Keratinocyte (primary cell): Measurements from ENCODE around the gene TTC4. TPM values are rescaled to one million over a fixed set of nuclear protein-coding genes. Genes with fewer than 3 reads are reported as not detected.

Source experiments
- DNase-seq: peaks from one replicate; pipeline ENCODE4 v3.0.0-alpha.2; 2011; ENCODE audit warnings: low read depth, missing footprints, low spot score
- FAIRE-seq: peaks from 2 replicates; lab custom pipeline; 2011; peaks lifted over from hg19 to GRCh38; lab: Jason Lieb, UNC
- H2AFZ ChIP-seq: 2 replicates; pipeline ENCODE4 v1.6.0; 2012; ENCODE audit warnings: low read length, control low read depth, inconsistent platforms; ENCODE audit not compliant: control insufficient read depth
- H3K27ac ChIP-seq: 2 replicates; pipeline ENCODE4 v1.5.1; 2011; ENCODE audit warnings: low read length; ENCODE audit not compliant: control insufficient read depth, insufficient read depth
- H3K27me3 ChIP-seq: 3 replicates; pipeline ENCODE4 v1.6.0; 2011; ENCODE audit warnings: low read length; ENCODE audit not compliant: control insufficient read depth, insufficient read depth; ENCODE audit errors: extremely low read depth
- H3K36me3 ChIP-seq, 2 experiments: 2 replicates in 1 of 2; 3 replicates in 1 of 2; pipeline ENCODE4 v1.5.1; 2011; ENCODE audit warnings: low read length in 2 of 2, mild to moderate bottlenecking in 1 of 2; ENCODE audit not compliant: control insufficient read depth in 2 of 2, insufficient read depth in 2 of 2; ENCODE audit errors: extremely low read depth in 1 of 2
- H3K4me1 ChIP-seq: 3 replicates; pipeline ENCODE4 v1.5.1; 2011; ENCODE audit warnings: low read length; ENCODE audit not compliant: control insufficient read depth, insufficient read depth; ENCODE audit errors: extremely low read depth
- H3K4me2 ChIP-seq: 3 replicates; pipeline ENCODE4 v1.6.0; 2011; ENCODE audit warnings: low read depth, low read length; ENCODE audit not compliant: control insufficient read depth, insufficient read depth; ENCODE audit errors: extremely low read depth
- H3K4me3 ChIP-seq, 3 experiments: fragments of 200-600 bp in 1 of 3; sonication (generic) in 1 of 3; 2 replicates in 2 of 3; 3 replicates in 1 of 3; pipeline ENCODE4 v1.5.1; 2011 to 2016; ENCODE audit warnings: low read length in 3 of 3, mild to moderate bottlenecking in 3 of 3, control low read depth in 2 of 3, inconsistent platforms in 1 of 3, low read depth in 1 of 3, mixed read lengths in 1 of 3, mixed run types in 1 of 3, moderate library complexity in 1 of 3; ENCODE audit not compliant: control insufficient read depth in 2 of 3, insufficient read depth in 2 of 3; ENCODE audit errors: extremely low read depth in 1 of 3
- H3K79me2 ChIP-seq: 2 replicates; pipeline ENCODE4 v1.6.0; 2012; ENCODE audit warnings: low read length; ENCODE audit not compliant: control insufficient read depth, insufficient read depth
- H3K9ac ChIP-seq: 3 replicates; pipeline ENCODE4 v1.6.0; 2011; ENCODE audit warnings: low read length; ENCODE audit not compliant: control insufficient read depth, insufficient read depth; ENCODE audit errors: extremely low read depth
- H3K9me1 ChIP-seq: 3 replicates; pipeline ENCODE4 v1.6.0; 2011; ENCODE audit warnings: low read length; ENCODE audit not compliant: control insufficient read depth, insufficient read depth; ENCODE audit errors: extremely low read depth
- H3K9me3 ChIP-seq: 2 replicates; pipeline ENCODE4 v1.5.1; 2012; ENCODE audit warnings: low read depth, low read length; ENCODE audit not compliant: control insufficient read depth
- H4K20me1 ChIP-seq: 3 replicates; pipeline ENCODE4 v1.6.0; 2011; ENCODE audit warnings: low read length; ENCODE audit not compliant: control insufficient read depth, insufficient read depth; ENCODE audit errors: extremely low read depth
- EZH2 ChIP-seq: IDR thresholded peaks from one replicate; pipeline ENCODE4 v1.6.1; 2012; ENCODE audit warnings: inconsistent platforms, mild to moderate bottlenecking, low read length, moderate library complexity
- dilution Hi-C: fragments of 300-500 bp; cut with MboI; formaldehyde crosslinking; loops from one replicate; pipeline ENCODE4 v1.7.0; 2020; ENCODE audit warnings: low sequenced_read_pairs; ENCODE audit not compliant: extremely low pct_ligation_motif_present
- polyA plus RNA-seq, 5 experiments: library from polyadenylated mRNA; depleted of rRNA in 3 of 5; stranded (reverse) in 3 of 5; stranded (forward) in 1 of 5; unstranded in 1 of 5; fragments of >200 nt; gene quantifications; 1 replicate in 1 of 5; 2 replicates in 3 of 5; 3 replicates in 1 of 5; pipeline versions ENCODE4 v1.2.1 to v1.2.3, GENCODE V29; 2011 to 2012; ENCODE audit warnings: missing spikeins in 2 of 5, low read depth in 1 of 5, low replicate concordance in 1 of 5
- TF ChIP-seq, protein P1 (sequence below), 3 experiments: IDR thresholded peaks in 1 of 3; conservative IDR thresholded peaks in 1 of 3; optimal IDR thresholded peaks in 1 of 3; 2 replicates in 2 of 3; 3 replicates in 1 of 3; pipeline versions ENCODE3 to v1.5.1; 2011; ENCODE audit warnings: low read length in 3 of 3, mild to moderate bottlenecking in 3 of 3, moderate library complexity in 2 of 3, control low read depth in 1 of 3, inconsistent platforms in 1 of 3; ENCODE audit not compliant: insufficient read depth in 2 of 3; ENCODE audit errors: extremely low read depth in 1 of 3

Gene TTC4
- polyA plus RNA-seq, 1 donor (not counting 4 experiments of a cell fraction or from before 2014, with no cell fraction given), result 40.3 TPM

- FAIRE-seq (no peak), DNase-seq (no peak)
- TF ChIP-seq, protein P1, sequence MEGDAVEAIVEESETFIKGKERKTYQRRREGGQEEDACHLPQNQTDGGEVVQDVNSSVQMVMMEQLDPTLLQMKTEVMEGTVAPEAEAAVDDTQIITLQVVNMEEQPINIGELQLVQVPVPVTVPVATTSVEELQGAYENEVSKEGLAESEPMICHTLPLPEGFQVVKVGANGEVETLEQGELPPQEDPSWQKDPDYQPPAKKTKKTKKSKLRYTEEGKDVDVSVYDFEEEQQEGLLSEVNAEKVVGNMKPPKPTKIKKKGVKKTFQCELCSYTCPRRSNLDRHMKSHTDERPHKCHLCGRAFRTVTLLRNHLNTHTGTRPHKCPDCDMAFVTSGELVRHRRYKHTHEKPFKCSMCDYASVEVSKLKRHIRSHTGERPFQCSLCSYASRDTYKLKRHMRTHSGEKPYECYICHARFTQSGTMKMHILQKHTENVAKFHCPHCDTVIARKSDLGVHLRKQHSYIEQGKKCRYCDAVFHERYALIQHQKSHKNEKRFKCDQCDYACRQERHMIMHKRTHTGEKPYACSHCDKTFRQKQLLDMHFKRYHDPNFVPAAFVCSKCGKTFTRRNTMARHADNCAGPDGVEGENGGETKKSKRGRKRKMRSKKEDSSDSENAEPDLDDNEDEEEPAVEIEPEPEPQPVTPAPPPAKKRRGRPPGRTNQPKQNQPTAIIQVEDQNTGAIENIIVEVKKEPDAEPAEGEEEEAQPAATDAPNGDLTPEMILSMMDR (optimal IDR thresholded peaks at IDR 0.05 in 1 of 3, IDR thresholded peaks at IDR 0.05 in 1 of 3, conservative IDR thresholded peaks at IDR 0.05 in 1 of 3; ENCODE audit: extremely low read depth in 1 of 3, insufficient read depth in 2 of 3, low read length in 3 of 3), result no peak
- TF ChIP-seq EZH2, result no peak
- dilution Hi-C loops, result no loop called here
- H3K9me3 ChIP-seq, result no peaks in the 10 kb centered on the region
- H4K20me1 ChIP-seq, result no peaks in the 10 kb centered on the region
- peaks cover 6% of the 10 kb centered on the region for H3K4me1 ChIP-seq
- H3K9ac ChIP-seq, result no peak overlapping the region
- H3K4me3 ChIP-seq, result no peak overlapping the region
- peaks cover 5% of the 10 kb centered on the region for H3K79me2 ChIP-seq
- H3K27ac ChIP-seq, result no peak overlapping the region
- no peaks in the 10 kb centered on the region for H3K27me3 ChIP-seq
- no peaks in the 10 kb centered on the region for H3K9me1 ChIP-seq
- H3K4me2 ChIP-seq, result no peak overlapping the region
- H2AFZ ChIP-seq, result no peak overlapping the region
- no peaks in the 10 kb centered on the region for H3K36me3 ChIP-seq
Measured at GRCh38 chr1:54711536-54711935, 4.1 kb upstream of the TTC4 start.

DNA sequence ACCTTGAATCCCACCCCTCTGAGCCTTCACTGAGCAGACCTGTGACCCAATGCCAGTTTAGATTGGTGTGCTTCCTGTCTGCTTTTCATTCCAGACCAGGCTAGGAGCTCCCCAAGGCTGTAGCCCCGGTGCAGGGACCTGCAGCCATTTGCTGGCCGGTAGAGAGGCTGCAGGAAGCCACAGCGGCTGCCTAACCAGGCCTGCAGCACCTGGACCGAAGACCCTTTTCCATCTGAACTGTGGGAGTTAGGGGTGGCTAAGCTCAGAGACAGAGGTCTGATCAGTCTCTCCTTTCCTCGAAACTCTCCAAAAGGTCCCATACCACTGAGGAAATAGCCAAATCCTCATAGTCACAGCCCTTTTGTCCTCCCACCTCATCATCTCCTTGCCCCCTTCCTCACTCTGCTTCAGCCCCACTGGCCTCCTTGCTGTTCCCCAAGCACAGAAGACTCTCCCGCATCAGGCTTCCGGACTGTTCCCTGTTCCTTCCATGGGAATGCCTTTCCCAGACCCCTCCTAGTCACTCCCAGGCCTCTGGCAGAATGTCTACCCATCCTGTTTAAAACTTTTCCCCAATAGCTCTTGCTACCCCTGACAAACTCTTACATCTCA is 674 bp upstream of the TTC4 start:
- no peak for FAIRE-seq
- TF ChIP-seq, protein P1 (optimal IDR thresholded peaks at IDR 0.05 in 1 of 3, IDR thresholded peaks at IDR 0.05 in 1 of 3, conservative IDR thresholded peaks at IDR 0.05 in 1 of 3; ENCODE audit: extremely low read depth in 1 of 3, insufficient read depth in 2 of 3, low read length in 3 of 3), result no peak
- no peak for TF ChIP-seq EZH2
- peak overlapping the region; percentile 91 for H2AFZ ChIP-seq
- peaks cover 12% of the 10 kb centered on the region for H3K4me1 ChIP-seq
- H3K27me3 ChIP-seq, result no peaks in the 10 kb centered on the region
- DNase-seq, result no peak
- H3K4me3 ChIP-seq, result peak overlapping the region in 1 of 3 experiments; percentile 61
- no peak overlapping the region for H3K9ac ChIP-seq
- H3K9me1 ChIP-seq, result no peaks in the 10 kb centered on the region
- no peaks in the 10 kb centered on the region for H3K9me3 ChIP-seq
- H3K79me2 ChIP-seq, result peaks cover 29% of the 10 kb centered on the region
- H3K36me3 ChIP-seq, result peaks cover 5 to 14% of the 10 kb centered on the region in 2 experiments
- peak overlapping the region; percentile 90 for H3K4me2 ChIP-seq
- H3K27ac ChIP-seq, result no peak overlapping the region
- dilution Hi-C loops, result no loop called here
- H4K20me1 ChIP-seq, result no peaks in the 10 kb centered on the region
